Measurements from ENCODE around the gene ABLIM1. TPM values are rescaled to one million over a fixed set of nuclear protein-coding genes. Genes with fewer than 3 reads are reported as not detected.

Gene ABLIM1
- total and polyA plus RNA-seq, 2 of the 13 experiments (the other 11 are each of a cell fraction or from before 2014, with no cell fraction given), result 59.4 to 92.7 TPM

- TF ChIP-seq ZNF878 (CRISPR knock-in tag; IDR thresholded peaks at IDR 0.05), result no peak; the same call in 1 of the 2 replicates
- peak; percentile 87 for TF ChIP-seq DPF2 (CRISPR knock-in tag; IDR thresholded peaks at IDR 0.05; ENCODE audit: borderline replicate concordance, low read depth)
- TF ChIP-seq ZNF572 (CRISPR knock-in tag; IDR thresholded peaks at IDR 0.05), result no peak
- peak; percentile 18; the same call in 1 of the 2 replicates for TF ChIP-seq ZKSCAN8 (CRISPR knock-in tag; IDR thresholded peaks at IDR 0.05; ENCODE audit: borderline replicate concordance)
- peak; percentile 76 for TF ChIP-seq ZNF263 (CRISPR knock-in tag; IDR thresholded peaks at IDR 0.05)
- no peak for TF ChIP-seq ZNF460 (CRISPR knock-in tag; IDR thresholded peaks at IDR 0.05; ENCODE audit: borderline replicate concordance)
- no peak for TF ChIP-seq ZNF235 (CRISPR knock-in tag; IDR thresholded peaks at IDR 0.05; ENCODE audit: borderline replicate concordance)
- TF ChIP-seq DZIP1 (CRISPR knock-in tag; IDR thresholded peaks at IDR 0.05), result no peak
- TF ChIP-seq ZNF775 (CRISPR knock-in tag; IDR thresholded peaks at IDR 0.05; ENCODE audit: borderline replicate concordance), result peak; percentile 83; the same call in 1 of the 2 replicates
- TF ChIP-seq NFIC (IDR thresholded peaks at IDR 0.05; ENCODE audit: low read length), result no peak
- TF ChIP-seq ATM (IDR thresholded peaks at IDR 0.05; ENCODE audit: borderline replicate concordance), result no peak
- peak; percentile 71; the same call in 1 of the 2 replicates for TF ChIP-seq GMEB1 (CRISPR knock-in tag; IDR thresholded peaks at IDR 0.05; ENCODE audit: borderline replicate concordance)
- no peak for TF ChIP-seq ZNF670 (CRISPR knock-in tag; IDR thresholded peaks at IDR 0.05; ENCODE audit: borderline replicate concordance)
- TF ChIP-seq ZFX (CRISPR knock-in tag; IDR thresholded peaks at IDR 0.05; ENCODE audit: low read depth), result peak; percentile 79
- TF ChIP-seq FOXP1 (IDR thresholded peaks at IDR 0.05), result no peak
- no peak for TF ChIP-seq FOXP1 (CRISPR knock-in tag; IDR thresholded peaks at IDR 0.05)
- TF ChIP-seq ZMAT3 (CRISPR knock-in tag; conservative IDR thresholded peaks at IDR 0.05), result no peak; the same call in none of the 2 replicates
- TF ChIP-seq JUNB (CRISPR knock-in tag; IDR thresholded peaks at IDR 0.05; ENCODE audit: borderline replicate concordance), result no peak
- 0 out of 2 replicates have a peak, but pooled peaks have one; percentile 47 for TF ChIP-seq KDM4B (CRISPR knock-in tag; IDR thresholded peaks at IDR 0.05)
- 0 out of 2 replicates have a peak, but pooled peaks have one; percentile 69 for TF ChIP-seq ZSCAN9 (CRISPR knock-in tag; IDR thresholded peaks at IDR 0.05; ENCODE audit: borderline replicate concordance)
- TF ChIP-seq HOXD1 (CRISPR knock-in tag; IDR thresholded peaks at IDR 0.05), result peak; percentile 80; the same call in 1 of the 2 replicates
- no peak for TF ChIP-seq ZNF589 (CRISPR knock-in tag; conservative IDR thresholded peaks at IDR 0.05)
- no peak for TF ChIP-seq STAT6 (CRISPR knock-in tag; IDR thresholded peaks at IDR 0.05; ENCODE audit: borderline replicate concordance)
Measured at GRCh38 chr10:114526504-114527238, 131.4 kb downstream of the ABLIM1 start (continued).

All from HepG2 (cell line).